Measurements from ENCODE around the gene ZNF141.
"Not testable (repeated sequence)": the region's sequence is repeated elsewhere in the genome, so short reads cannot be mapped to it uniquely, and the experiment has no call there.

Gene ZNF141

GRCh38 chr4:337143-337931, at the start of gene ZNF141:
ZNF141 (plus strand) TSS chr4:337814; CDS start chr4:337984, 170 bp downstream.
- DNase-seq: peak; percentile 87

- DNase-seq: no peak
Measured at GRCh38 chr4:288891-289290, 48.7 kb upstream of the ZNF141 start.

GRCh38 chr4:294732-295131, 42.9 kb upstream of the ZNF141 start:
- DNase-seq: no peak

GRCh38 chr4:302381-302780, 35.2 kb upstream of the ZNF141 start:
- DNase-seq: no peak

- not testable (repeated sequence) for DNase-seq
Measured at GRCh38 chr4:304516-304915, 33.1 kb upstream of the ZNF141 start.

- DNase-seq: peak; percentile 42
Measured at GRCh38 chr4:304969-305680, 32.5 kb upstream of the ZNF141 start, which contains the start of gene ZNF732. ZNF732 (minus strand) TSS chr4:305474; CDS start chr4:305310, 164 bp downstream.

- no peak for DNase-seq
Measured at GRCh38 chr4:306551-306961, 31.1 kb upstream of the ZNF141 start.

- no peak for DNase-seq
Measured at GRCh38 chr4:309807-310206, 27.8 kb upstream of the ZNF141 start.

GRCh38 chr4:314296-314903, 23.2 kb upstream of the ZNF141 start:
- DNase-seq: no peak

GRCh38 chr4:328729-329128, 8.9 kb upstream of the ZNF141 start:
- no peak for DNase-seq

GRCh38 chr4:335515-335914, 2.1 kb upstream of the ZNF141 start:
- no peak for DNase-seq

- DNase-seq: peak; percentile 1
Measured at GRCh38 chr4:336099-336892, 1.3 kb upstream of the ZNF141 start.

- no peak for DNase-seq
Measured at GRCh38 chr4:336893-337142, 796 bp upstream of the ZNF141 start.

- peak; percentile 22 for DNase-seq
Measured at GRCh38 chr4:337932-338758, 531 bp downstream of the ZNF141 start.

GRCh38 chr4:338759-339097, 1.1 kb downstream of the ZNF141 start:
- DNase-seq: no peak

- no peak for DNase-seq
Measured at GRCh38 chr4:340011-340410, 2.4 kb downstream of the ZNF141 start.

GRCh38 chr4:373062-373839, 35.6 kb downstream of the ZNF141 start:
- no peak for DNase-seq

- DNase-seq: no peak
Measured at GRCh38 chr4:374298-375160, 36.9 kb downstream of the ZNF141 start.

GRCh38 chr4:384311-385010, 46.8 kb downstream of the ZNF141 start:
- DNase-seq: no peak
